OCI-LY3 (cell line): ENCODE measurements around the gene NDUFS7.
A peak's percentile ranks its signal among the peaks of the same experiment; 100 is the strongest.

Source experiments
- H2AFZ ChIP-seq: fragments of 200-600, 300-600 bp; shearing (Covaris generic); 2 replicates; pipeline ENCODE4 v1.6.0; 2014; ENCODE audit warnings: antibody characterized with exemption, low read depth, low read length
- H3K27ac ChIP-seq: fragments of 200-600, 300-600 bp; sonication (generic); 2 replicates; pipeline ENCODE4 v1.5.1; 2014; ENCODE audit warnings: mild to moderate bottlenecking, low read length, moderate library complexity, mixed read lengths
- H3K27me3 ChIP-seq: fragments of 200-600, 300-600 bp; sonication (generic); 2 replicates; pipeline ENCODE4 v1.6.1; 2014; ENCODE audit warnings: low read depth, low read length, mixed read lengths
- H3K36me3 ChIP-seq: fragments of 200-600, 300-600 bp; sonication (generic); replicated peaks from 2 replicates; pipeline ENCODE3; 2014; ENCODE audit warnings: low read depth, low read length, mixed read lengths
- H3K4me1 ChIP-seq: fragments of 300-600, 200-600 bp; sonication (generic); 2 replicates; pipeline ENCODE4 v1.6.1; 2014; ENCODE audit warnings: low read length, mixed read lengths
- H3K4me2 ChIP-seq: fragments of 200-600, 300-600 bp; sonication (generic); 2 replicates; pipeline ENCODE4 v1.6.1; 2014; ENCODE audit warnings: low read length, mixed read lengths
- H3K4me3 ChIP-seq: fragments of 300-600, 200-600 bp; sonication (generic); 2 replicates; pipeline ENCODE4 v1.5.1; 2014; ENCODE audit warnings: antibody characterized with exemption, mild to moderate bottlenecking, low read length, moderate library complexity
- H3K79me2 ChIP-seq: fragments of 300-600, 200-600 bp; shearing (Covaris generic); 2 replicates; pipeline ENCODE4 v1.6.1; 2014; ENCODE audit warnings: mild to moderate bottlenecking, low read length, mixed read lengths
- H3K9ac ChIP-seq: fragments of 300-600, 200-600 bp; shearing (Covaris generic); 2 replicates; pipeline ENCODE4 v1.6.0; 2014; ENCODE audit warnings: mild to moderate bottlenecking, low read length, moderate library complexity
- H3K9me3 ChIP-seq: fragments of 200-600, 300-600 bp; shearing (Covaris generic); 2 replicates; pipeline ENCODE4 v1.6.1; 2014; ENCODE audit warnings: low read length, mixed read lengths; ENCODE audit not compliant: insufficient read depth
- H4K20me1 ChIP-seq: fragments of 200-600, 300-600 bp; sonication (generic); 2 replicates; pipeline ENCODE4 v1.6.1; 2016; ENCODE audit warnings: low read length, mixed read lengths; ENCODE audit not compliant: insufficient read depth
- CTCF ChIP-seq: fragments of 200-600, 300-600 bp; sonication (generic); IDR thresholded peaks from 2 replicates; pipeline ENCODE4 v1.5.1; 2014; ENCODE audit warnings: antibody characterized with exemption, low read length, low read depth
- EZH2phosphoT487 ChIP-seq: fragments of 200-600 bp; shearing (Covaris generic); IDR thresholded peaks from 2 replicates; pipeline ENCODE4 v1.6.1; 2018; ENCODE audit warnings: antibody characterized with exemption, mixed run types, low read depth

The NDUFS7 gene

GRCh38 chr19:1379126-1379905 is 4.4 kb upstream of the NDUFS7 start:
- Histone ChIP-seq H3K4me1 (peaks cover 5% of the 10 kb centered on the region), H3K27me3 (no peaks in the 10 kb centered on the region), H3K9me3 (no peaks in the 10 kb centered on the region), H3K27ac (no peak overlapping the region), H3K79me2 (peaks cover 6% of the 10 kb centered on the region), H3K36me3 (no peaks in the 10 kb centered on the region), H3K4me2 (no peak overlapping the region), H3K4me3 (no peak overlapping the region), H3K9ac (no peak overlapping the region), H4K20me1 (no peaks in the 10 kb centered on the region), H2AFZ (no peak overlapping the region)
- no peak for TF ChIP-seq EZH2phosphoT487
- TF ChIP-seq CTCF, result no peak

GRCh38 chr19:1379961-1380489 is 3.7 kb upstream of the NDUFS7 start:
- Histone ChIP-seq H3K27ac (no peak overlapping the region), H2AFZ (no peak overlapping the region), H3K9ac (no peak overlapping the region), H3K4me1 (peaks cover 11% of the 10 kb centered on the region), H3K36me3 (no peaks in the 10 kb centered on the region), H3K4me2 (no peak overlapping the region), H3K79me2 (peaks cover 13% of the 10 kb centered on the region), H4K20me1 (no peaks in the 10 kb centered on the region), H3K9me3 (no peaks in the 10 kb centered on the region), H3K27me3 (no peaks in the 10 kb centered on the region), H3K4me3 (no peak overlapping the region)
- no peak for TF ChIP-seq EZH2phosphoT487
- no peak for TF ChIP-seq CTCF

DNA sequence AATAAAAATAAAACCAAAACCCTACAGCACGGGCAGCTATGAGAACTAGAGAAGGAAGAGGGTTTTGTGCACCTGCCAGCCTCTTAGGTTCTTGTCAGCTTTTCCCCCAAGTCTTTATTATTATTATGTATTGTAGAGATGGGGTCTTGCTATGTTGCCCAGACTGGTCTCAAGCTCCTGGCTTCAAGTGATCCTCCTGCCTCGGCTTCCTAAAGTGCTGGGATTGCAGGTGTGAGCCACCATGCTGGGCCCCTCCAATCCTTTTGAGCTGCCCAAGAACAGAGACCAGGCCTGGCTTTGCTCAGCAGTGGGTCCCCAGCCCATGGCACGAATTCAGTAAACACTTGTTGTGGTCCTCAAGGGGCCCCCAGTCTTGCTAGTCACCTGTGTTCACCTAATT is 1.5 kb upstream of the NDUFS7 start:
- no peak overlapping the region for H3K4me3 ChIP-seq
- H3K27ac ChIP-seq, result no peak overlapping the region
- no peak overlapping the region for H3K9ac ChIP-seq
- no peaks in the 10 kb centered on the region for H3K9me3 ChIP-seq
- H2AFZ ChIP-seq, result no peak overlapping the region
- no peak overlapping the region for H3K4me2 ChIP-seq
- TF ChIP-seq CTCF, result no peak
- no peak for TF ChIP-seq EZH2phosphoT487
- peaks cover 33% of the 10 kb centered on the region for H3K79me2 ChIP-seq
- H3K4me1 ChIP-seq, result peaks cover 11% of the 10 kb centered on the region
- H3K27me3 ChIP-seq, result no peaks in the 10 kb centered on the region
- peaks cover 5% of the 10 kb centered on the region for H3K36me3 ChIP-seq
- no peaks in the 10 kb centered on the region for H4K20me1 ChIP-seq

DNA sequence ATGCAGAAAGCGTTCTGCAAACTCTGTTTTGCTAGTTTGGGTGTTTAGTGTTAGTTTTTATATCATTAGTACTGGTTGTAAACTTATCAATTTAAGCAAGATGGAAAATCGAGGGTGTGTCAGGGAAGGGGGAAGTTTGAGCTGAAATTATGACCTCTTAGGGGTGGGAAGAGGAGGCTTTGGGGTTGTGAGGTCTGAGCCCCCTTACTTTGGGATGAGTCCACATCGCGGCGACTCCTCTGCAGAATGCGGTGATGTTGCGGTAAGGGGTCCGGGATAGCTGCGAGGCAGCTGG is 743 bp upstream of the NDUFS7 start:
- Histone ChIP-seq H3K27ac (no peak overlapping the region), H3K9me3 (no peaks in the 10 kb centered on the region), H3K4me1 (peaks cover 11% of the 10 kb centered on the region), H3K4me3 (peak overlapping the region; percentile 91), H3K79me2 (peaks cover 37% of the 10 kb centered on the region), H4K20me1 (no peaks in the 10 kb centered on the region), H3K27me3 (no peaks in the 10 kb centered on the region), H3K4me2 (peak overlapping the region; percentile 89), H2AFZ (peak overlapping the region; percentile 23; the same call in 1 of the 2 replicates), H3K9ac (peak overlapping the region; percentile 54), H3K36me3 (peaks cover 5% of the 10 kb centered on the region)
- TF ChIP-seq EZH2phosphoT487 (no peak), CTCF (peak; percentile 33)
